Measurements from ENCODE around the gene ZNF773. TPM values are rescaled to one million over a fixed set of nuclear protein-coding genes. Genes with fewer than 3 reads are reported as not detected.

The ZNF773 gene
- total and polyA plus RNA-seq, 8 donors, result 6.4 to 16.2 (median 14.7) TPM

- Histone ChIP-seq H3K36me3 (peaks cover 10 to 100% of the 10 kb centered on the region in 2 donors), H3K27me3 (no peaks in the 10 kb centered on the region), H3K4me3 (no peak overlapping the region), H3K27ac (no peak overlapping the region), H3K9me3 (peaks cover 16 to 100% of the 10 kb centered on the region in 2 donors), H3K4me1 (no peaks in the 10 kb centered on the region)
- DNase-seq (no peak), ATAC-seq (no peak)
- intact Hi-C loops (cut with DNase I), result no loop called here
- TF ChIP-seq CTCF (IDR thresholded peaks at IDR 0.05), result no peak
Measured at GRCh38 chr19:57546513-57546912, 46.8 kb downstream of the ZNF773 start.

- intact Hi-C loops (cut with DNase I), result no loop called here
- Histone ChIP-seq H3K36me3 (peaks cover under 1 to 90% of the 10 kb centered on the region in 2 donors), H3K4me3 (no peak overlapping the region), H3K27me3 (no peaks in the 10 kb centered on the region), H3K4me1 (no peaks in the 10 kb centered on the region), H3K27ac (no peak overlapping the region), H3K9me3 (peaks cover 1 to 92% of the 10 kb centered on the region in 2 donors)
- ATAC-seq (no peak), DNase-seq (no peak)
- no peak for TF ChIP-seq CTCF (IDR thresholded peaks at IDR 0.05)
Measured at GRCh38 chr19:57552432-57552831, 52.7 kb downstream of the ZNF773 start.

- Histone ChIP-seq H3K4me1 (peaks cover 7 to 12% of the 10 kb centered on the region in 2 donors), H3K4me3 (no peak overlapping the region), H3K27ac (no peak overlapping the region), H3K27me3 (no peaks in the 10 kb centered on the region), H3K9me3 (peaks cover 0 to 64% of the 10 kb centered on the region in 2 donors), H3K36me3 (peaks cover 0 to 38% of the 10 kb centered on the region in 2 donors)
- no peak for TF ChIP-seq CTCF (IDR thresholded peaks at IDR 0.05)
- ATAC-seq, result no peak
- intact Hi-C loops (cut with DNase I), result no loop called here
- no peak for DNase-seq
Measured at GRCh38 chr19:57557659-57558058, 57.9 kb downstream of the ZNF773 start.

Other genes starting within 250 kb of the ZNF773 start
- 10 to 100 TPM; 53.5 to 55.3 TPM for gene ZNF460, start 219.5 kb upstream of the ZNF773 start, total RNA-seq
- 1 to 10 TPM; 3.7 to 6.9 (median 5.6) TPM for gene ZNF460, start 219.5 kb upstream of the ZNF773 start, polyA plus RNA-seq (ENCODE audit: insufficient read length in 6 of 6)
- gene ZNF543, start 179.5 kb upstream of the ZNF773 start, total RNA-seq, result 1 to 10 TPM; 6.6 to 7.2 TPM
- 10 to 100 TPM in 4 of 6 donors, 1 to 10 TPM in 2; 8.9 to 11.6 (median 10.6) TPM for gene ZNF543, start 179.5 kb upstream of the ZNF773 start, polyA plus RNA-seq (ENCODE audit: insufficient read length in 6 of 6)
- 1 to 10 TPM; 7.7 to 7.8 TPM for gene ZNF304, start 148.7 kb upstream of the ZNF773 start, total RNA-seq
- 10 to 100 TPM; 14.5 to 19.0 (median 17.5) TPM for gene ZNF304, start 148.7 kb upstream of the ZNF773 start, polyA plus RNA-seq (ENCODE audit: insufficient read length in 6 of 6)
- gene TRAPPC2B, start 136.4 kb upstream of the ZNF773 start, total RNA-seq, result 1 to 10 TPM; 8.2 to 8.4 TPM
- 10 to 100 TPM; 10.2 to 16.0 (median 14.3) TPM for gene TRAPPC2B, start 136.4 kb upstream of the ZNF773 start, polyA plus RNA-seq (ENCODE audit: insufficient read length in 6 of 6)
- 1 to 10 TPM; 2.3 to 3.0 TPM for gene ZNF547, start 136.4 kb upstream of the ZNF773 start, total RNA-seq
- 1 to 10 TPM; 5.0 to 8.2 (median 6.3) TPM for gene ZNF547, start 136.4 kb upstream of the ZNF773 start, polyA plus RNA-seq (ENCODE audit: insufficient read length in 6 of 6)
- gene ZNF548, start 110.1 kb upstream of the ZNF773 start, total RNA-seq, result 10 to 100 TPM; 13.8 to 17.1 TPM
- gene ZNF548, start 110.1 kb upstream of the ZNF773 start, polyA plus RNA-seq (ENCODE audit: insufficient read length in 6 of 6), result 10 to 100 TPM; 33.7 to 53.0 (median 42.2) TPM
- 1 to 10 TPM; 8.9 to 9.3 TPM for gene ZNF17, start 88.8 kb upstream of the ZNF773 start, total RNA-seq
- gene ZNF17, start 88.8 kb upstream of the ZNF773 start, polyA plus RNA-seq (ENCODE audit: insufficient read length in 6 of 6), result 10 to 100 TPM; 14.1 to 17.6 (median 15.2) TPM
- gene ZNF749, start 64.6 kb upstream of the ZNF773 start, total RNA-seq, result 10 to 100 TPM; 10.3 to 12.2 TPM
- 10 to 100 TPM; 11.1 to 15.1 (median 13.1) TPM for gene ZNF749, start 64.6 kb upstream of the ZNF773 start, polyA plus RNA-seq (ENCODE audit: insufficient read length in 6 of 6)
- 1 to 10 TPM in 1 of 2 donors, under 1 TPM in 1; 0.65 to 1.0 TPM for gene VN1R1, start 42.8 kb upstream of the ZNF773 start, total RNA-seq
- gene VN1R1, start 42.8 kb upstream of the ZNF773 start, polyA plus RNA-seq (ENCODE audit: insufficient read length in 6 of 6), result 1 to 10 TPM; 3.8 to 5.2 (median 4.2) TPM
- 10 to 100 TPM in 1 of 2 donors, 1 to 10 TPM in 1; 9.2 to 12.7 TPM for gene ZNF772, start 22.4 kb upstream of the ZNF773 start, total RNA-seq
- gene ZNF772, start 22.4 kb upstream of the ZNF773 start, polyA plus RNA-seq (ENCODE audit: insufficient read length in 6 of 6), result 10 to 100 TPM; 14.5 to 19.8 (median 18.2) TPM
- 10 to 100 TPM in 1 of 2 donors, 1 to 10 TPM in 1; 9.8 to 10.2 TPM for gene ZNF419, start 12.2 kb upstream of the ZNF773 start, total RNA-seq
- 10 to 100 TPM; 21.5 to 34.0 (median 23.7) TPM for gene ZNF419, start 12.2 kb upstream of the ZNF773 start, polyA plus RNA-seq (ENCODE audit: insufficient read length in 6 of 6)
- gene ZNF549, start 27.4 kb downstream of the ZNF773 start, total RNA-seq, result 1 to 10 TPM; 4.9 to 5.8 TPM
- gene ZNF549, start 27.4 kb downstream of the ZNF773 start, polyA plus RNA-seq (ENCODE audit: insufficient read length in 6 of 6), result 10 to 100 TPM; 17.3 to 19.9 (median 18.4) TPM
- 1 to 10 TPM; 7.4 to 7.6 TPM for gene ZNF550, start 59.9 kb downstream of the ZNF773 start, total RNA-seq
- gene ZNF550, start 59.9 kb downstream of the ZNF773 start, polyA plus RNA-seq (ENCODE audit: insufficient read length in 6 of 6), result 10 to 100 TPM; 18.7 to 29.9 (median 23.2) TPM
- 1 to 10 TPM; 4.5 TPM for gene ZNF416, start 79.0 kb downstream of the ZNF773 start, total RNA-seq
- 1 to 10 TPM; 7.3 to 9.4 (median 7.7) TPM for gene ZNF416, start 79.0 kb downstream of the ZNF773 start, polyA plus RNA-seq (ENCODE audit: insufficient read length in 6 of 6)
- 1 to 10 TPM; 4.4 to 4.7 TPM for gene ZIK1, start 84.2 kb downstream of the ZNF773 start, total RNA-seq
- gene ZIK1, start 84.2 kb downstream of the ZNF773 start, polyA plus RNA-seq (ENCODE audit: insufficient read length in 6 of 6), result 10 to 100 TPM; 15.0 to 23.4 (median 18.4) TPM
- gene ZNF530, start 99.9 kb downstream of the ZNF773 start, total RNA-seq, result 1 to 10 TPM; 2.3 to 3.6 TPM
- gene ZNF530, start 99.9 kb downstream of the ZNF773 start, polyA plus RNA-seq (ENCODE audit: insufficient read length in 6 of 6), result 1 to 10 TPM; 5.8 to 7.6 (median 7.0) TPM
- 10 to 100 TPM; 14.7 to 16.8 TPM for gene ZNF134, start 114.3 kb downstream of the ZNF773 start, total RNA-seq
- gene ZNF134, start 114.3 kb downstream of the ZNF773 start, polyA plus RNA-seq (ENCODE audit: insufficient read length in 6 of 6), result 10 to 100 TPM; 24.9 to 27.7 (median 26.3) TPM
- gene ZNF211, start 133.2 kb downstream of the ZNF773 start, total RNA-seq, result 10 to 100 TPM; 12.5 to 15.8 TPM
- 10 to 100 TPM; 37.0 to 49.4 (median 40.9) TPM for gene ZNF211, start 133.2 kb downstream of the ZNF773 start, polyA plus RNA-seq (ENCODE audit: insufficient read length in 6 of 6)
- under 1 TPM in 1 of 2 donors, not detected in 1; 0.21 TPM for gene ZSCAN4, start 169.0 kb downstream of the ZNF773 start, total RNA-seq
- gene ZSCAN4, start 169.0 kb downstream of the ZNF773 start, polyA plus RNA-seq (ENCODE audit: insufficient read length in 6 of 6), result under 1 TPM; 0.08 to 0.23 (median 0.17) TPM
- gene ZNF551, start 182.0 kb downstream of the ZNF773 start, total RNA-seq, result 1 to 10 TPM; 6.0 to 7.1 TPM
- gene ZNF551, start 182.0 kb downstream of the ZNF773 start, polyA plus RNA-seq (ENCODE audit: insufficient read length in 6 of 6), result 10 to 100 TPM; 15.9 to 19.9 (median 18.5) TPM
- 1 to 10 TPM; 7.0 to 8.3 TPM for gene ZNF154, start 209.3 kb downstream of the ZNF773 start, total RNA-seq
- gene ZNF154, start 209.3 kb downstream of the ZNF773 start, polyA plus RNA-seq (ENCODE audit: insufficient read length in 6 of 6), result 10 to 100 TPM; 40.2 to 49.0 (median 43.2) TPM
- gene ZNF671, start 227.7 kb downstream of the ZNF773 start, total RNA-seq, result 1 to 10 TPM; 7.3 to 9.6 TPM
- 10 to 100 TPM; 20.1 to 26.4 (median 24.6) TPM for gene ZNF671, start 227.7 kb downstream of the ZNF773 start, polyA plus RNA-seq (ENCODE audit: insufficient read length in 6 of 6)
- 10 to 100 TPM; 10.2 to 15.3 TPM for gene ZNF776, start 246.9 kb downstream of the ZNF773 start, total RNA-seq
- gene ZNF776, start 246.9 kb downstream of the ZNF773 start, polyA plus RNA-seq (ENCODE audit: insufficient read length in 6 of 6), result 10 to 100 TPM; 35.4 to 45.8 (median 41.3) TPM